HG02763 (cell line): ENCODE results near the gene C22orf15.
A peak's percentile ranks its signal among the peaks of the same experiment; 100 is the strongest.

ENCODE experiments used
- ATAC-seq: cut with Tn5 transposase; IDR thresholded peaks from one replicate; pipeline ENCODE4 v1.9.1; 2021; ENCODE audit warnings: mild to moderate bottlenecking, moderate library complexity; ENCODE audit not compliant: unreplicated experiment

The C22orf15 gene

GRCh38 chr22:23750714-23751440, 11.9 kb upstream of the C22orf15 start, which contains the start of gene ZNF70:
TSS of gene ZNF70 (minus strand) at chr22:23751112. CDS start at chr22:23745140, 5,972 bp downstream.
- ATAC-seq: peak; percentile 78

- peak; percentile 8 for ATAC-seq
Observed at GRCh38 chr22:23751441-23751996, 11.3 kb upstream of the C22orf15 start.

- ATAC-seq: no peak
Observed at GRCh38 chr22:23752090-23752691, 10.6 kb upstream of the C22orf15 start.

- no peak for ATAC-seq
Observed at GRCh38 chr22:23752750-23753149, 10.0 kb upstream of the C22orf15 start.

- no peak for ATAC-seq
Observed at GRCh38 chr22:23753385-23753784, 9.4 kb upstream of the C22orf15 start.

GRCh38 chr22:23754220-23754919, 8.4 kb upstream of the C22orf15 start, which contains the start of gene VPREB3:
TSS of gene VPREB3 (minus strand) at chr22:23754425. CDS start at chr22:23754363, 62 bp downstream.
- ATAC-seq: no peak

GRCh38 chr22:23754980-23755636, 7.7 kb upstream of the C22orf15 start:
- no peak for ATAC-seq

- no peak for ATAC-seq
Observed at GRCh38 chr22:23755711-23756110, 7.1 kb upstream of the C22orf15 start.

GRCh38 chr22:23756891-23757290, 5.9 kb upstream of the C22orf15 start:
- ATAC-seq: no peak

- no peak for ATAC-seq
Observed at GRCh38 chr22:23759566-23759965, 3.2 kb upstream of the C22orf15 start.

- ATAC-seq: no peak
Observed at GRCh38 chr22:23760056-23760455, 2.7 kb upstream of the C22orf15 start.

GRCh38 chr22:23763579-23763945, 772 bp downstream of the C22orf15 start:
- ATAC-seq: no peak

- ATAC-seq: no peak
Observed at GRCh38 chr22:23763954-23764353, 1.2 kb downstream of the C22orf15 start.

- ATAC-seq: no peak
Observed at GRCh38 chr22:23764899-23765881, 2.4 kb downstream of the C22orf15 start.

- no peak for ATAC-seq
Observed at GRCh38 chr22:23767303-23767672, 4.5 kb downstream of the C22orf15 start.

GRCh38 chr22:23767673-23768548, 5.1 kb downstream of the C22orf15 start, which contains the start of gene CHCHD10:
TSS of gene CHCHD10 (minus strand) at chr22:23767972. CDS start at chr22:23767874, 98 bp downstream.
- ATAC-seq: no peak

- ATAC-seq: no peak
Observed at GRCh38 chr22:23769321-23769965, 6.7 kb downstream of the C22orf15 start.

- no peak for ATAC-seq
Observed at GRCh38 chr22:23772315-23772648, 9.5 kb downstream of the C22orf15 start.
